Suprapubic skin (tissue), 4 donors: ENCODE results near the gene CD3D. TPM values are rescaled to one million over a fixed set of nuclear protein-coding genes. Genes with fewer than 3 reads are reported as not detected.

ENCODE experiments used
- DNase-seq, 2 donors: peaks; one replicate each; pipeline ENCODE4 v3.0.0-alpha.2; 2019; ENCODE audit warnings: low spot score in 2 of 2
- H3K27ac ChIP-seq: fragments of 200-600 bp; sonication (generic); one replicate; pipeline ENCODE4 v1.5.1; 2019
- H3K27me3 ChIP-seq: fragments of 200-600 bp; sonication (generic); one replicate; pipeline ENCODE4 v1.5.1; 2019
- H3K36me3 ChIP-seq: fragments of 200-600 bp; sonication (generic); one replicate; pipeline ENCODE4 v1.5.1; 2019
- H3K4me1 ChIP-seq: fragments of 200-600 bp; sonication (generic); one replicate; pipeline ENCODE4 v1.5.1; 2019
- H3K4me3 ChIP-seq: fragments of 200-600 bp; sonication (generic); one replicate; pipeline ENCODE4 v1.5.1; 2019; ENCODE audit warnings: mild to moderate bottlenecking
- H3K9me3 ChIP-seq: fragments of 200-600 bp; sonication (generic); one replicate; pipeline ENCODE4 v1.5.1; 2019
- EP300 ChIP-seq: sonication (generic); formaldehyde crosslinking; IDR thresholded peaks from one replicate; pipeline ENCODE4 v1.6.1; 2017; ENCODE audit warnings: antibody characterized with exemption
- POLR2A ChIP-seq, 2 donors: fragments of 450-650 bp; IDR thresholded peaks; one replicate each; pipeline ENCODE4 v1.6.1; 2017; ENCODE audit warnings: antibody characterized with exemption in 2 of 2, mild to moderate bottlenecking in 2 of 2, moderate library complexity in 2 of 2
- POLR2AphosphoS5 ChIP-seq, 3 donors: sonication (generic); formaldehyde crosslinking; IDR thresholded peaks; one replicate each; pipeline ENCODE4 v1.6.1; 2017; ENCODE audit warnings: antibody characterized with exemption in 3 of 3
- WGBS: methylation state at CpG from one replicate; pipeline ENCODE4 v1.1.5; 2018; 5-methylcytosine and 5-hydroxymethylcytosine counted together
- total RNA-seq, 4 donors: library from RNA; depleted of rRNA; stranded (reverse); fragments of >200 nt; gene quantifications; one replicate each; pipeline ENCODE4 v1.1.0, GENCODE V29; 2016
- TF ChIP-seq, protein P1 (sequence below), 2 donors: fragments of 200-600 bp in 1 of 2; fragments of 450-650 bp in 1 of 2; sonication (generic) in 1 of 2; IDR thresholded peaks; one replicate each; pipeline ENCODE4 v1.5.1; 2016 to 2019; ENCODE audit warnings: antibody characterized with exemption in 2 of 2, mild to moderate bottlenecking in 1 of 2, moderate library complexity in 1 of 2

The CD3D gene
- total RNA-seq, 4 donors from 2014 or later = 1.8 to 4.4 TPM; not detected in 2

DNA sequence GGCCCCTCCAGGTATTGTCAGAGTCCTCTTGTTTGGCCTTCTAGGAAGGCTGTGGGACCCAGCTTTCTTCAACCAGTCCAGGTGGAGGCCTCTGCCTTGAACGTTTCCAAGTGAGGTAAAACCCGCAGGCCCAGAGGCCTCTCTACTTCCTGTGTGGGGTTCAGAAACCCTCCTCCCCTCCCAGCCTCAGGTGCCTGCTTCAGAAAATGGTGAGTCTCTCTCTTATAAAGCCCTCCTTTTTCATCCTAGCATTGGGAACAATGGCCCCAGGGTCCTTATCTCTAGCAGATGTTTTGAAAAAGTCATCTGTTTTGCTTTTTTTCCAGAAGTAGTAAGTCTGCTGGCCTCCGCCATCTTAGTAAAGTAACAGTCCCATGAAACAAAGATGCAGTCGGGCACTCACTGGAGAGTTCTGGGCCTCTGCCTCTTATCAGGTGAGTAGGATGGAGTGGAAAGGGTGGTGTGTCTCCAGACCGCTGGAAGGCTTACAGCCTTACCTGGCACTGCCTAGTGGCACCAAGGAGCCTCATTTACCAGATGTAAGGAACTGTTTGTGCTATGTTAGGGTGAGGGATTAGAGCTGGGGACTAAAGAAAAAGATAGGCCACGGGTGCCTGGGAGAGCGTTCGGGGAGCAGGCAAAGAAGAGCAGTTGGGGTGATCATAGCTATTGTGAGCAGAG lies 37.8 kb downstream of the CD3D start, which contains the start of gene CD3E:
TSS of gene CD3E (plus strand) at position 163 of the 681 bp plus-strand sequence. CDS start at position 386, 223 bp downstream.
- no peak for DNase-seq
- WGBS = 85% methylated on average over 8 of the region's 8 CpGs
- Histone ChIP-seq H3K9me3 (no peaks in the 10 kb centered on the region), H3K4me1 (no peaks in the 10 kb centered on the region), H3K4me3 (no peak within 1 kb of the TSS), H3K36me3 (no peaks in the 10 kb centered on the region), H3K27ac (no peak within 1 kb of the TSS), H3K27me3 (no peaks in the 10 kb centered on the region)
- TF ChIP-seq POLR2A (IDR thresholded peaks at IDR 0.05) = no peak
- no peak for TF ChIP-seq EP300
- TF ChIP-seq POLR2AphosphoS5 (IDR thresholded peaks at IDR 0.05) = no peak
- TF ChIP-seq, protein P1, sequence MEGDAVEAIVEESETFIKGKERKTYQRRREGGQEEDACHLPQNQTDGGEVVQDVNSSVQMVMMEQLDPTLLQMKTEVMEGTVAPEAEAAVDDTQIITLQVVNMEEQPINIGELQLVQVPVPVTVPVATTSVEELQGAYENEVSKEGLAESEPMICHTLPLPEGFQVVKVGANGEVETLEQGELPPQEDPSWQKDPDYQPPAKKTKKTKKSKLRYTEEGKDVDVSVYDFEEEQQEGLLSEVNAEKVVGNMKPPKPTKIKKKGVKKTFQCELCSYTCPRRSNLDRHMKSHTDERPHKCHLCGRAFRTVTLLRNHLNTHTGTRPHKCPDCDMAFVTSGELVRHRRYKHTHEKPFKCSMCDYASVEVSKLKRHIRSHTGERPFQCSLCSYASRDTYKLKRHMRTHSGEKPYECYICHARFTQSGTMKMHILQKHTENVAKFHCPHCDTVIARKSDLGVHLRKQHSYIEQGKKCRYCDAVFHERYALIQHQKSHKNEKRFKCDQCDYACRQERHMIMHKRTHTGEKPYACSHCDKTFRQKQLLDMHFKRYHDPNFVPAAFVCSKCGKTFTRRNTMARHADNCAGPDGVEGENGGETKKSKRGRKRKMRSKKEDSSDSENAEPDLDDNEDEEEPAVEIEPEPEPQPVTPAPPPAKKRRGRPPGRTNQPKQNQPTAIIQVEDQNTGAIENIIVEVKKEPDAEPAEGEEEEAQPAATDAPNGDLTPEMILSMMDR (IDR thresholded peaks at IDR 0.05) = no peak

DNA sequence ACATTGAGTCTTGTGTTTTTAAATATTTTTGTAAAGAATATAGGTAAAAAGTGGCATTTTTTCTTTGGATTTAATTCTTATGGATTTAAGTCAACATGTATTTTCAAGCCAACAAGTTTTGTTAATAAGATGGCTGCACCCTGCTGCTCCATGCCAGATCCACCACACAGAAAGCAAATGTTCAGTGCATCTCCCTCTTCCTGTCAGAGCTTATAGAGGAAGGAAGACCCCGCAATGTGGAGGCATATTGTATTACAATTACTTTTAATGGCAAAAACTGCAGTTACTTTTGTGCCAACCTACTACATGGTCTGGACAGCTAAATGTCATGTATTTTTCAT lies 38.3 kb downstream of the CD3D start:
- TF ChIP-seq POLR2AphosphoS5 (IDR thresholded peaks at IDR 0.05) (no peak), EP300 (no peak)
- H3K27ac ChIP-seq = no peak overlapping the region
- WGBS = 67% methylated on average over 1 of the region's 1 CpG

DNA sequence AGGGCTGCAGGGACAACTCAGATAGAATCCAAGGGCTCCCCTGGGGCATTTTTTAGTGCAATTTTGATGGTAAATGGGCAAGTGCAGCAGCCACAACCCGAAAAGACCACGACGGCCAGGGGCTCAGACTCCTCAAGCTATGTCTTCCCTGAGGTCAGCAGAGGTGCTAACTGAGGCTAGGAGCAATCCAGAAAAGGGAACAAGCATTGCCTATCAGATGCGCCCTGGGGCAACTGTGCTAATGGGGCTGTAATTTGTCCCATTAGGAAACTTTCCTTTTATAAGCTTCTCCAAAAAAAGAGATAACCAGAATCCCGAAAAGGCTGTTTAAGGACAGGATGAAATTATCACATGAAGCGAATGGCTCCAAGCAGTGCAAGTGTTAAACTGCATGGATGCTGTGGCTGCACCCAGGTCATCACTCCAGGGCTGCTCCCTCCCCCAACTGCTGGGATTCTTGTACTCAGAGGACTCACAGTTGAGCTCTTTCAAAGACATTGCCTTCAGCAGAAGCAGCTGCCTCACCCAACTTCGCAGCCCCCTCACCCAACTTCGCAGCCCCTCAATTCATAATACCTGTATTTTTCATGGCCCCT lies 40.8 kb downstream of the CD3D start:
- H3K27me3 ChIP-seq = no peaks in the 10 kb centered on the region
- H3K4me3 ChIP-seq = no peak overlapping the region
- no peak for DNase-seq
- H3K9me3 ChIP-seq = no peaks in the 10 kb centered on the region
- no peaks in the 10 kb centered on the region for H3K4me1 ChIP-seq
- H3K27ac ChIP-seq = no peak overlapping the region
- H3K36me3 ChIP-seq = no peaks in the 10 kb centered on the region
- WGBS = 68% methylated on average over 8 of the region's 8 CpGs
- TF ChIP-seq POLR2AphosphoS5 (IDR thresholded peaks at IDR 0.05) = no peak
- no peak for TF ChIP-seq POLR2A (IDR thresholded peaks at IDR 0.05)
- TF ChIP-seq EP300 = no peak
- TF ChIP-seq, protein P1 (IDR thresholded peaks at IDR 0.05) = no peak

More for the DNA sequence above, 38.3 kb downstream of the CD3D start:
- Histone ChIP-seq H3K36me3 (no peaks in the 10 kb centered on the region), H3K4me3 (no peak overlapping the region), H3K9me3 (no peaks in the 10 kb centered on the region), H3K4me1 (no peaks in the 10 kb centered on the region), H3K27me3 (no peaks in the 10 kb centered on the region)
- DNase-seq = no peak

DNA sequence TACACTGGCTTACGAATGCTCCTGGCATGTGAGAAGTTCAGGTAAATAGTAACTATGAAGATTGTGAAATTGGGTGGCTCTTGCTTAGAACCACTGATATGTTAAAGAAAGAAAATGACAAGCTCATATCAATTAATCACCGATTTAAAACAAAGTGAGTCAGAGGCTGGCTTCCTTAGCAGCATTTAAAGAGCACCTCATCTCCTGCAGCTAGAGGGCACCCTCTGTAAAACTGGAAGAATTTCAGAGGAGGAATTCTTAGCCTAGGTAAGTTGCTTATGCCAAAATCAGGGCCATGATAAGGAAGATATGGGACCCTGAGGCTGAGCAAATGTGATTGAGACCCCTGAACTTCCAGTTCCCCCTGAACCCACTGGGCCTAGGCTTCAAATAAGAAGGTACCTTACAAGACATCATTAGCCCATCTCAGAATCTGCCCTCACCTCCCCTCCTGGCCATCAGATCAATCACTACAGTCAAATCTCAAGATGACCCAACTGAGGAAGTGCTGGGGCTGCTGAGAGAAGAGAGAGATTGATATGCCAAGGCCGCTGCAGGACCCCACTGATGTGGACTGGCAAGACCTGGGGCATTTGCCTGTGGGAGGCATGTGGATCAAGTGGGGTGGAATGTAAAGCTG lies 46.6 kb downstream of the CD3D start:
- WGBS = 60% methylated on average over 3 of the region's 3 CpGs
- Histone ChIP-seq H3K36me3 (no peaks in the 10 kb centered on the region), H3K9me3 (no peaks in the 10 kb centered on the region), H3K27ac (no peak overlapping the region), H3K4me1 (peaks cover 11% of the 10 kb centered on the region), H3K27me3 (no peaks in the 10 kb centered on the region), H3K4me3 (no peak overlapping the region)
- TF ChIP-seq POLR2A (IDR thresholded peaks at IDR 0.05) = no peak
- TF ChIP-seq, protein P1 (IDR thresholded peaks at IDR 0.05) = peak; percentile 48 to 55
- DNase-seq = no peak

DNA sequence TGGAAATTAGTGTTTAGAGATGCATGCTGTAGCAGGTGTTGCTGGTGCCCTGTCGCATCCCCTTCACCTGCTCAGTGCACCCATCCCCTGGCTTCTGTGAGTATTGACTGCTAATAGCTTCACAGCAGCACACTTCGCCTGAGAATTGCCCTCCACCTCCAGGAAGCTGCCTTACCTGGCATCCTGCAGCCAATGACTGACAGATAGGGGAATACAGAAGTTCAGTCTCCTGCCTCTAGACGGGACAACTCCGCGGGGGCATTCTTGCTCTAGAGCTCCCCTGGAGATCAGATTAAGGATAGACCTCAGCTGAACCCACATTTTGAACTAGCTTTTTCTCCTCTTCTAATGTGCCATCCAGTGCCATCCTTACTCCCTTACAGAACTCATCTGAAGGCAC lies 47.3 kb downstream of the CD3D start:
- no peak for TF ChIP-seq EP300
- no peak for TF ChIP-seq POLR2AphosphoS5 (IDR thresholded peaks at IDR 0.05)
- TF ChIP-seq, protein P1 (IDR thresholded peaks at IDR 0.05) = no peak
- TF ChIP-seq POLR2A (IDR thresholded peaks at IDR 0.05) = no peak
- no peak for DNase-seq
- peaks cover 14% of the 10 kb centered on the region for H3K4me1 ChIP-seq
- H3K36me3 ChIP-seq = no peaks in the 10 kb centered on the region
- H3K9me3 ChIP-seq = no peaks in the 10 kb centered on the region
- no peak overlapping the region for H3K4me3 ChIP-seq
- 86% methylated on average over 5 of the region's 5 CpGs for WGBS
- H3K27me3 ChIP-seq = no peaks in the 10 kb centered on the region
- no peak overlapping the region for H3K27ac ChIP-seq
